DMS153 (cell line): ENCODE results near the gene PSMC3IP.
A peak's percentile ranks its signal among the peaks of the same experiment; 100 is the strongest.

ENCODE experiments used
- DNase-seq: peaks from one replicate; lab custom pipeline; 2025; lab: John Stamatoyannopoulos, UW

PSMC3IP gene

GRCh38 chr17:42585353-42585752 is 7.8 kb upstream of the PSMC3IP start:
- no peak for DNase-seq

GRCh38 chr17:42584880-42585279 is 7.4 kb upstream of the PSMC3IP start:
- DNase-seq, result no peak

- DNase-seq, result no peak
Measured at GRCh38 chr17:42581744-42582270, 4.3 kb upstream of the PSMC3IP start.

GRCh38 chr17:42579794-42580551 is 2.4 kb upstream of the PSMC3IP start:
- DNase-seq, result no peak

GRCh38 chr17:42578282-42578869 is 847 bp upstream of the PSMC3IP start:
- DNase-seq, result peak; percentile 56

GRCh38 chr17:42577140-42577531 is 393 bp downstream of the PSMC3IP start:
- DNase-seq, result no peak

GRCh38 chr17:42574463-42574862 is 3.1 kb downstream of the PSMC3IP start:
- no peak for DNase-seq

GRCh38 chr17:42573095-42573494 is 4.4 kb downstream of the PSMC3IP start:
- DNase-seq, result no peak

GRCh38 chr17:42571435-42572225 is 5.9 kb downstream of the PSMC3IP start:
- DNase-seq, result no peak

GRCh38 chr17:42568341-42569111 is 9.0 kb downstream of the PSMC3IP start:
- DNase-seq, result no peak

- DNase-seq, result peak; percentile 72
Measured at GRCh38 chr17:42566883-42567573, 10.5 kb downstream of the PSMC3IP start, which contains the start of gene MLX. Gene MLX (plus strand): TSS chr17:42567100. CDS start chr17:42567125, 25 bp downstream.

- no peak for DNase-seq
Measured at GRCh38 chr17:42566215-42566882, 11.2 kb downstream of the PSMC3IP start.

- DNase-seq, result no peak
Measured at GRCh38 chr17:42565523-42566214, 11.9 kb downstream of the PSMC3IP start.

- no peak for DNase-seq
Measured at GRCh38 chr17:42564815-42565522, 12.6 kb downstream of the PSMC3IP start.

GRCh38 chr17:42563950-42564349 is 13.6 kb downstream of the PSMC3IP start:
- DNase-seq, result no peak

GRCh38 chr17:42563543-42563942 is 14.0 kb downstream of the PSMC3IP start:
- DNase-seq, result no peak

GRCh38 chr17:42563143-42563509 is 14.4 kb downstream of the PSMC3IP start:
- DNase-seq, result no peak

- no peak for DNase-seq
Measured at GRCh38 chr17:42562388-42563142, 15.0 kb downstream of the PSMC3IP start.
